ENCODE results near the gene ANKIB1.
A peak's percentile ranks its signal among the peaks of the same experiment; 100 is the strongest.
"Not testable (repeated sequence)": the region's sequence is repeated elsewhere in the genome, so short reads cannot be mapped to it uniquely, and the experiment has no call there.

Gene ANKIB1

DNA sequence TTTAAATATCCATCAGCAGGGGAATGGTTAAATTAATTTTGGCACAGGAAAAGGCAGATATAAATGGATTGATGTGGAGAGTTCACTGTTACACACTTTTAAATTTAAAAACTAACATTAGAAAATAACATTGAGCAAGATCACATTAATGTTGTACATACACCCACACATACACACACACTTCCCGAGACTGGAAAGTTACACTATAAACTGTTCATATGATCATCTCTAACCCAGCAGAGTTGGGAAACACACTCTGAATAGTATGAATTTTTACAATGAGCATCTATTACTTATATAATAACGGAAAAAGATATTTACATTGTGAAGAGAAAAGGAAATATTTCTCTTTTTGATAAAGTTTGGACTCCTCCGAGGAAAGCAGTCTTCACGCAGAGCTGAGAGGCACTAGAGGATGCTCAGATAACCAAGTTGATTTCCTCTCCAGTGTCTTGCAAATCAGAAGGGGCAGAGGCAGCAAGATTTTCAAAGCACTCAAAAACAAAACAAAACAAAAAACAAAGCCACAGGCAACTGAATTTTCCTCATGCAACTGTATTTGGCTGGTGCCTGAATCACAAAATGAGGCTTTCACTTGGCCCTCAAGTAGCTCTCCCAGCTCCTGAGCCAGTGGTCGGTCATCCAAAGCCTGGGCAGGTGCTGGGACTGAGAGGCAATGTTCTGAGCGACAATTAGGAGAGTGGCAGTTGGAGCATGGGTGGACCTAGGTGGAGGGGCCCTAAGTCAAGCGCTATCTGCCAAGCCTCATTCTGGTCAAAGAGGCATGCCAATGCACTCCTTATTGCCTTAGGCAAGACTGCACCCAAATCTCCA lies 191.1 kb downstream of the ANKIB1 start:
- DNase-seq: no peak

DNA sequence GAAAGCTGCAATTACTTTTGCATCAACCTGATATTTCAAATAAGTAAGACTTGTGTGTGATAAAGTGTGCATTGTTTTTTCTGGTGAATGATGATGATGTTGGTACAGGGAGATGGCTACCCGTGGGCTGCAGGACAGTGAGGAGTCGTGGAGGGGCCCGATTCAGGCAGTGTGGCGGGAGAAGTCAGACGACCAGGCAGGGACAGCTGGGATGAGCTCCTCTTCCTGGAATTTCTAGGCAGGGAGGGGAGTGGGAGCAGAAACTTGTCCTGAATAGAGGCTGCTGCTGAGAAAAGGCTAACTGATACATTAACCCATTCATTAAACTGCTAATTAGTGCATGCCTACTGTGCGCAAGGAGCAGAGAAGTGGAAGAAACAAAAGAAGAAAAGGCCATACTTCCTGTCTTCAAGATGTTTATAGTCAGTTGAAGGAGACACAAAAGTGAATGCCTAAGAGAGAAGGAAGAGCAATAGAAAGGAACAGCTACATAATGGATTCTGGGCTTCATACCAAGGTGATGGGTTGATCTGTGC lies 192.2 kb downstream of the ANKIB1 start:
- DNase-seq: no peak
- Mint-ChIP-seq H3K9me3 (peaks cover 10% of the 10 kb centered on the region), H3K27me3 (ENCODE audit: low read depth, poor library complexity) (peaks cover 3% of the 10 kb centered on the region), H3K4me3 (no peak overlapping the region), H3K27ac (no peak overlapping the region), H3K4me1 (no peaks in the 10 kb centered on the region), H3K36me3 (ENCODE audit: low read depth) (no peaks in the 10 kb centered on the region)
- TF ChIP-seq, protein P1, sequence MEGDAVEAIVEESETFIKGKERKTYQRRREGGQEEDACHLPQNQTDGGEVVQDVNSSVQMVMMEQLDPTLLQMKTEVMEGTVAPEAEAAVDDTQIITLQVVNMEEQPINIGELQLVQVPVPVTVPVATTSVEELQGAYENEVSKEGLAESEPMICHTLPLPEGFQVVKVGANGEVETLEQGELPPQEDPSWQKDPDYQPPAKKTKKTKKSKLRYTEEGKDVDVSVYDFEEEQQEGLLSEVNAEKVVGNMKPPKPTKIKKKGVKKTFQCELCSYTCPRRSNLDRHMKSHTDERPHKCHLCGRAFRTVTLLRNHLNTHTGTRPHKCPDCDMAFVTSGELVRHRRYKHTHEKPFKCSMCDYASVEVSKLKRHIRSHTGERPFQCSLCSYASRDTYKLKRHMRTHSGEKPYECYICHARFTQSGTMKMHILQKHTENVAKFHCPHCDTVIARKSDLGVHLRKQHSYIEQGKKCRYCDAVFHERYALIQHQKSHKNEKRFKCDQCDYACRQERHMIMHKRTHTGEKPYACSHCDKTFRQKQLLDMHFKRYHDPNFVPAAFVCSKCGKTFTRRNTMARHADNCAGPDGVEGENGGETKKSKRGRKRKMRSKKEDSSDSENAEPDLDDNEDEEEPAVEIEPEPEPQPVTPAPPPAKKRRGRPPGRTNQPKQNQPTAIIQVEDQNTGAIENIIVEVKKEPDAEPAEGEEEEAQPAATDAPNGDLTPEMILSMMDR (IDR thresholded peaks at IDR 0.05): no peak

More for the DNA sequence above, 191.1 kb downstream of the ANKIB1 start:
- Mint-ChIP-seq H3K27me3 (ENCODE audit: low read depth, poor library complexity) (peaks cover 3% of the 10 kb centered on the region), H3K36me3 (ENCODE audit: low read depth) (no peaks in the 10 kb centered on the region), H3K9me3 (no peaks in the 10 kb centered on the region), H3K4me1 (no peaks in the 10 kb centered on the region), H3K4me3 (no peak overlapping the region), H3K27ac (no peak overlapping the region)
- TF ChIP-seq, protein P1 (IDR thresholded peaks at IDR 0.05): no peak

DNA sequence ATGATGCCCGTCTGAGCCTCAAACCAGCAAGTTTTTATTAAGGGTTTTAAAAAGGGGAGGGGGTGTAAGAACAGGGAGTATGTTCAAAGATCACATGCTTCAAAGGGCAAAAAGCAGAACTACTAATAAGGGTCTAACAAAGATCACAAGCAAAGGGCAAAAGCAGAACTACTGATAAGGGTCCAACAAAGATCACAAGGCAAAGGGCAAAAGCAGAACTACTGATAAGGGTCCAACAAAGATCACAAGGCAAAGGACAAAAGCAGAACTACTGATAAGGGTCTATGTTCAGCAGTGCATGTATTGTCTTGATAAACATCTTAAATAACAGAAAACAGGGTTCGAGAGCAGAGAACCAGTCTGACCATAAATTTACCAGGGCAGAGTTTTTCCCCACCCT lies 196.9 kb downstream of the ANKIB1 start:
- H3K4me3 Mint-ChIP-seq; DNase-seq; H3K36me3 Mint-ChIP-seq (ENCODE audit: low read depth); H3K4me1 Mint-ChIP-seq; H3K27ac Mint-ChIP-seq; H3K27me3 Mint-ChIP-seq (ENCODE audit: low read depth, poor library complexity): not testable (repeated sequence)
- peaks cover 17% of the 10 kb centered on the region for H3K9me3 Mint-ChIP-seq

DNA sequence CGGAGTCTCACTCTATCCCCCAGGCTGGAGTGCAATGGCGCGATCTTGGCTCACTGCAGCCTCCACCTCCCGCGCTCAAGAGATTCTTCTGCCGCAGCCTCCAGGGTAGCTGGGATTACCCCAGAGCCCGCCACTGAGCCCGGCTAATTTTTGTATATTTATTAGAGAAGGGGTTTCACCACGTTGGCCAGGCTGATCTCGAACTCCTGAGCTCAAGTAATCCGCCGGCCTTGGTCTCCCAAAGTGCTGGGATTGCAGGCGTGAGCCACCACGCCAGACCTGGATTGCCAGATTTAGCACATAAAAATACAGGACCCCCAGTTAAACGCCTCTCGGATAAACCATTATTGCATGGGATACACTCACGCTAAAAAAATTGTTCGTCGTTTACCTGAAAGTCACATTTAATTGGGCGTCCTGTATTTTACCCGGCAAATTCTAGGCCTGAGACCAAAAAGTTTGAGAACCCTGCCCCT lies 201.1 kb downstream of the ANKIB1 start:
- Mint-ChIP-seq H3K27ac (no peak overlapping the region), H3K4me1 (peaks cover 25% of the 10 kb centered on the region), H3K27me3 (ENCODE audit: low read depth, poor library complexity) (no peaks in the 10 kb centered on the region), H3K4me3 (peak overlapping the region; percentile 82), H3K9me3 (peaks cover 16% of the 10 kb centered on the region), H3K36me3 (ENCODE audit: low read depth) (peaks cover 11% of the 10 kb centered on the region)
- TF ChIP-seq, protein P1 (IDR thresholded peaks at IDR 0.05): peak; percentile 82
- DNase-seq: no peak

DNA sequence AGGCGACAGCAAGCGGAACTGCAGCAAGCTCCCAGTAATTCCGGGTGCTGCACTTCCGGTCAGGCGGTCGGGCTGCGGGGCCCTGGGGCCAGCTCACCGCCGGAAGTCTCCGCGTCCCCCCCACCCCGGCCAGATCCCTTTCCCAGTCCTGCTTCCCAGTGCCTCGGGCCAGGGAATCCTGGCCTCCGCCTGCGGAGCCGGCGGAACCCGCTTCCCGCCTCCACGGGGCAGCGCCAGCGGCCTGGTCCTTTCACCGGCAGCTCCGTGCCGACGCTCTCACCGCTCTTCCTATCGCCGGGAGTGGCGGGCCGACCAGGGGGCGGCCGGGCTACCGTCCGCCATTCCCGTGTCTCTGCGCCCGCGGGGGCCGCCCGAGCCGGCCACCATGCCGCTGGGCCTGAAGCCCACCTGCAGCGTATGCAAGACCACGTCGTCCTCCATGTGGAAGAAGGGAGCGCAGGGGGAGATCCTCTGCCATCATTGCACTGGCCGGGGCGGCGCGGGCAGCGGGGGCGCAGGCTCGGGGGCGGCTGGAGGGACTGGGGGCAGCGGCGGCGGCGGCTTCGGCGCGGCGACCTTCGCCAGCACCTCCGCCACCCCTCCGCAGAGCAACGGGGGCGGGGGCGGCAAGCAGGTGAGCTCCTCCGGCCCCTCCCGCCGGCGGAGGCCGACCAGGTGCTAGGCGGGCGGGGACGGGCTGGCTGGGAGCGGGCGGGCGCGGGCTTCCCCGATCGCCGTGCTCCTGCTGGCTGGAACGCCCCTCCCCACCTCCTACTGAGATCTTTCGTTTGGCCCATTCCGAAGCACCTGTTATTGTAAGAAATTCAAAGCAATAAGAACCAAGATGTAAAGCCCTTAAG lies 201.8 kb downstream of the ANKIB1 start, which contains the start of gene GATAD1:
Gene GATAD1, plus strand, starts transcription at position 138 of the 860 bp plus-strand sequence. Its CDS starts 248 bp downstream, at position 386.
- peak within 1 kb of the TSS; percentile 84 for H3K4me3 Mint-ChIP-seq
- peak within 1 kb of the TSS; percentile 30 for H3K27ac Mint-ChIP-seq
- H3K27me3 Mint-ChIP-seq (ENCODE audit: low read depth, poor library complexity): no peaks in the 10 kb centered on the region
- H3K4me1 Mint-ChIP-seq: peaks cover 25% of the 10 kb centered on the region
- H3K9me3 Mint-ChIP-seq: peaks cover 10% of the 10 kb centered on the region
- H3K36me3 Mint-ChIP-seq (ENCODE audit: low read depth): peaks cover 11% of the 10 kb centered on the region
- DNase-seq: peak; percentile 91
- TF ChIP-seq, protein P1 (IDR thresholded peaks at IDR 0.05): no peak
